SK-N-MC (cell line): ENCODE results near the gene KCTD4.

Source experiments
- EZH2 ChIP-seq: fragments of 200-600 bp; sonication (generic); IDR thresholded peaks from one replicate; pipeline ENCODE4 v1.6.1; 2017; ENCODE audit warnings: antibody characterized with exemption
- POLR2AphosphoS5 ChIP-seq: IDR thresholded peaks from 2 replicates; pipeline ENCODE4 v1.6.1; 2012; ENCODE audit warnings: mild to moderate bottlenecking, low read depth, low read length, borderline replicate concordance

DNA sequence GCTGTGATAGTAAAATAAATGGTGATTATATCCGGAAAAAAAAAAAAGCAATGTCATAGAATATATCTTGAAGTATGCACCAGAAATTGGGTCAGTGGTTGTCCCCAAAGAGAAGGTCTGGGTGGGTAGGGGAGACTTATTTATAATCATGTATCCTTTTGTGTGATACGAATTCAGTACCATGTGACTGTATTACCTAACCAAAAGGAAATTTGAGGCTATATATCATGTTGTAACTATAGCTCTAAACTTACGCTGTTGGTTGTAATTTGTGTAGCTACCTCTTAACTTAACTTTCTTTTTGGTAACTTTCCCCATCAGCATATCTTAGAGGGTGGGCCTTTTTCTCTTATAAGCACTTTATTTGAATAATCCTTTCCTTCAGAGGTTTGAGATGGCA lies 25.2 kb upstream of the KCTD4 start:
- TF ChIP-seq EZH2 = no peak
- TF ChIP-seq POLR2AphosphoS5 = no peak
